Lower leg skin (tissue), 4 donors: ENCODE measurements around the gene FOXO4. TPM values are rescaled to one million over a fixed set of nuclear protein-coding genes. Genes with fewer than 3 reads are reported as not detected.
A peak's percentile ranks its signal among the peaks of the same experiment; 100 is the strongest.

ENCODE experiments used
- DNase-seq, 2 donors: peaks; one replicate each; pipeline ENCODE4 v3.0.0-alpha.2; 2019; ENCODE audit warnings: low spot score in 2 of 2
- H3K4me3 ChIP-seq: fragments of 200-600 bp; sonication (generic); 2 replicates; pipeline ENCODE4 v1.5.1; 2017; ENCODE audit warnings: mild to moderate bottlenecking, low read depth; ENCODE audit not compliant: poor library complexity, severe bottlenecking
- POLR2A ChIP-seq, 2 donors: fragments of 450-650 bp; IDR thresholded peaks; one replicate each; pipeline ENCODE4 v1.6.1; 2016 to 2017; ENCODE audit warnings: antibody characterized with exemption in 2 of 2, mild to moderate bottlenecking in 1 of 2, moderate library complexity in 1 of 2
- WGBS, 2 donors: methylation state at CpG; one replicate each; pipeline ENCODE4 v1.1.5; 2018; 5-methylcytosine and 5-hydroxymethylcytosine counted together
- intact Hi-C: fragments of 100-400 bp; cut with DNase I; formaldehyde crosslinking; loops from one replicate; pipeline ENCODE4 v1.15.0; 2023; ENCODE audit warnings: low total_unique reads
- total RNA-seq, 4 donors: library from RNA; depleted of rRNA; stranded (reverse); fragments of >200 nt; gene quantifications; one replicate each; pipeline ENCODE4 v1.1.0, GENCODE V29; 2016
- TF ChIP-seq, protein P1 (sequence below), 3 donors: fragments of 450-650 bp; IDR thresholded peaks; one replicate each; pipeline ENCODE4 v1.5.1; 2016; ENCODE audit warnings: antibody characterized with exemption in 3 of 3, mild to moderate bottlenecking in 3 of 3, moderate library complexity in 2 of 3

FOXO4 gene
- total RNA-seq, 4 donors from 2014 or later: 17.7 to 29.9 (median 23.3) TPM

GRCh38 chrX:71128915-71129765 is 33.5 kb downstream of the FOXO4 start:
- intact Hi-C loops: no loop called here
- TF ChIP-seq POLR2A (IDR thresholded peaks at IDR 0.05): no peak
- TF ChIP-seq, protein P1, sequence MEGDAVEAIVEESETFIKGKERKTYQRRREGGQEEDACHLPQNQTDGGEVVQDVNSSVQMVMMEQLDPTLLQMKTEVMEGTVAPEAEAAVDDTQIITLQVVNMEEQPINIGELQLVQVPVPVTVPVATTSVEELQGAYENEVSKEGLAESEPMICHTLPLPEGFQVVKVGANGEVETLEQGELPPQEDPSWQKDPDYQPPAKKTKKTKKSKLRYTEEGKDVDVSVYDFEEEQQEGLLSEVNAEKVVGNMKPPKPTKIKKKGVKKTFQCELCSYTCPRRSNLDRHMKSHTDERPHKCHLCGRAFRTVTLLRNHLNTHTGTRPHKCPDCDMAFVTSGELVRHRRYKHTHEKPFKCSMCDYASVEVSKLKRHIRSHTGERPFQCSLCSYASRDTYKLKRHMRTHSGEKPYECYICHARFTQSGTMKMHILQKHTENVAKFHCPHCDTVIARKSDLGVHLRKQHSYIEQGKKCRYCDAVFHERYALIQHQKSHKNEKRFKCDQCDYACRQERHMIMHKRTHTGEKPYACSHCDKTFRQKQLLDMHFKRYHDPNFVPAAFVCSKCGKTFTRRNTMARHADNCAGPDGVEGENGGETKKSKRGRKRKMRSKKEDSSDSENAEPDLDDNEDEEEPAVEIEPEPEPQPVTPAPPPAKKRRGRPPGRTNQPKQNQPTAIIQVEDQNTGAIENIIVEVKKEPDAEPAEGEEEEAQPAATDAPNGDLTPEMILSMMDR (IDR thresholded peaks at IDR 0.05): no peak
- 36% methylated on average over 18 of the region's 18 CpGs for WGBS, 2 donors
- DNase-seq: peak; percentile 47 to 93
- no peak overlapping the region for H3K4me3 ChIP-seq

DNA sequence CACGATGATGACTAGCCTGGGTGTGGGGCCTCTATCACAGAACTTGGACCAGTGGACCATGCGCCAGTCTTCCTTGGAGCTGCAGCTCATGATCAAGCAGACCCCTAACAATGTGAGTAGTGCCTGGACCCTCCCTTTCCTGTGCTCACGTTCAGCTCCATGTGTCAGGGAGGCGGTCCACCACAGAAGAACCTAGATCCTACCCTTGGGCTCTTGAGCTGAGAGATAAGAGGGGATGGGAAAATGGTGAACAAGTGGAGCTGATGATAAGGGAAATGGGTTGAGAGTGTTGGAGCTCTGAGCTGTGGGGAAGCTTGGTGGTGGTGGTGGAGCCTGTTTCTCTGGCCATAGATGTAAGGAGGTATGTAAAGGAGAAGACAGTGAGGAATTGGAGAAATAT is 35.9 kb downstream of the FOXO4 start:
- TF ChIP-seq, protein P1 (IDR thresholded peaks at IDR 0.05): no peak
- no peak for TF ChIP-seq POLR2A (IDR thresholded peaks at IDR 0.05)
- no peak overlapping the region for H3K4me3 ChIP-seq
- DNase-seq: no peak
- intact Hi-C loops: no loop called here
- 84 to 100% methylated on average over 1 to 4 of the region's 4 CpGs for WGBS, 2 donors

- no peak overlapping the region for H3K4me3 ChIP-seq
- DNase-seq: no peak
- no peak for TF ChIP-seq POLR2A (IDR thresholded peaks at IDR 0.05)
- TF ChIP-seq, protein P1 (IDR thresholded peaks at IDR 0.05): no peak
- 73 to 74% methylated on average over 6 of the region's 6 CpGs for WGBS, 2 donors
- intact Hi-C loops: no loop called here
These were observed 44.8 kb downstream of the FOXO4 start for GRCh38 chrX:71140440-71140839.

- no peak for TF ChIP-seq POLR2A (IDR thresholded peaks at IDR 0.05)
- TF ChIP-seq, protein P1 (IDR thresholded peaks at IDR 0.05): no peak
- 25 to 57% methylated on average over 6 of the region's 6 CpGs for WGBS, 2 donors
- H3K4me3 ChIP-seq: no peak overlapping the region
- intact Hi-C loops: no loop called here
- DNase-seq: peak in 1 of 2 donors; percentile 21
These were observed 47.9 kb downstream of the FOXO4 start for GRCh38 chrX:71143508-71143907.

DNA sequence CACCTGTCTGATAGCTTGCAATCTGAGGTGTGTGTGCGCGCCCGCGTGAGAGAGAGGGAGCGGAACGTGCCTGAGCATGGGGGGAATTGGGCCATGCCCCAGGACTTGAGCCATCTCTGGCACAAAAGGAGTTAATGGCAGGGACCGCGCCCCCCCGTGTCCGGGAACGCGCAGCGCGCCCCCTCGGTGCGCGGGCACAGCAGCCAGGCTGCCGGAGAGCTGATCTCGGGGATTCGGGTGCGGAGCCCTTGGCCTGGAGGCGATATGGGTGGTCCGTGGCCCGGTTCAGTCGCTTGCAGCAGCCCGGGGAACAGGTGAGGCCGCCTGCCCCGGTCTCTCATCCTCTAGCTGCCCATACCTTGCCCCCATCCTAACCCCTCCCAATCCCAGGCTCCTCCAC is 49.0 kb downstream of the FOXO4 start, which contains the start of gene NLGN3:
TSS of gene NLGN3 (plus strand) at position 191 of the 400 bp plus-strand sequence. CDS start 2,909 bp downstream, outside the sequence.
- intact Hi-C loops: no loop called here
- WGBS, 2 donors: 17 to 30% methylated on average over 1 to 28 of the region's 28 CpGs

More for the DNA sequence above, 49.0 kb downstream of the FOXO4 start, which contains the start of gene NLGN3:
- H3K4me3 ChIP-seq: no peak within 1 kb of the TSS
- DNase-seq: no peak
- no peak for TF ChIP-seq POLR2A (IDR thresholded peaks at IDR 0.05)
- TF ChIP-seq, protein P1 (IDR thresholded peaks at IDR 0.05): no peak
